Fibroblast of skin of back (primary cell): ENCODE data around the gene SPRED2. TPM values are rescaled to one million over a fixed set of nuclear protein-coding genes. Genes with fewer than 3 reads are reported as not detected.

Experiments
- DNase-seq: peaks from one replicate; pipeline ENCODE4 v3.0.0-alpha.2; 2013
- polyA plus RNA-seq, 2 experiments: library from polyadenylated mRNA; unstranded; fragments of 120-200 nt; gene quantifications; one replicate each; pipeline ENCODE4 v1.2.1, GENCODE V29; 2013; ENCODE audit not compliant: insufficient read length in 2 of 2

Gene SPRED2
- 27.7 TPM for polyA plus RNA-seq (2013, experiment 1 of 2; ENCODE audit: insufficient read length)
- polyA plus RNA-seq (2013, experiment 2 of 2; ENCODE audit: insufficient read length) = 17.6 TPM

GRCh38 chr2:65432227-65433190 lies at the start of gene SPRED2:
Gene SPRED2 (minus strand): TSS chr2:65432599. CDS start chr2:65431987, 612 bp downstream.
- peak; percentile 96 for DNase-seq

GRCh38 chr2:65481961-65482360 lies 49.6 kb upstream of the SPRED2 start:
- no peak for DNase-seq

- peak; percentile 16 for DNase-seq
Observed at GRCh38 chr2:65479524-65479923, 47.1 kb upstream of the SPRED2 start.

- DNase-seq = no peak
Observed at GRCh38 chr2:65478498-65479135, 46.2 kb upstream of the SPRED2 start.

- DNase-seq = no peak
Observed at GRCh38 chr2:65477590-65477989, 45.2 kb upstream of the SPRED2 start.

GRCh38 chr2:65476778-65477177 lies 44.4 kb upstream of the SPRED2 start:
- no peak for DNase-seq

GRCh38 chr2:65475000-65475399 lies 42.6 kb upstream of the SPRED2 start:
- no peak for DNase-seq

- no peak for DNase-seq
Observed at GRCh38 chr2:65473045-65473444, 40.6 kb upstream of the SPRED2 start.

GRCh38 chr2:65471409-65471808 lies 39.0 kb upstream of the SPRED2 start:
- no peak for DNase-seq

GRCh38 chr2:65466551-65466950 lies 34.2 kb upstream of the SPRED2 start:
- DNase-seq = no peak

GRCh38 chr2:65465857-65466256 lies 33.5 kb upstream of the SPRED2 start:
- DNase-seq = no peak

- DNase-seq = no peak
Observed at GRCh38 chr2:65465124-65465523, 32.7 kb upstream of the SPRED2 start.

GRCh38 chr2:65464604-65465003 lies 32.2 kb upstream of the SPRED2 start:
- peak; percentile 35 for DNase-seq

GRCh38 chr2:65458999-65459398 lies 26.6 kb upstream of the SPRED2 start:
- peak; percentile 88 for DNase-seq

- no peak for DNase-seq
Observed at GRCh38 chr2:65456886-65457285, 24.5 kb upstream of the SPRED2 start.

GRCh38 chr2:65456064-65456463 lies 23.7 kb upstream of the SPRED2 start:
- DNase-seq = peak; percentile 97

- peak; percentile 83 for DNase-seq
Observed at GRCh38 chr2:65453916-65454315, 21.5 kb upstream of the SPRED2 start.

- no peak for DNase-seq
Observed at GRCh38 chr2:65452150-65452895, 19.9 kb upstream of the SPRED2 start.

- no peak for DNase-seq
Observed at GRCh38 chr2:65450810-65451209, 18.4 kb upstream of the SPRED2 start.

- no peak for DNase-seq
Observed at GRCh38 chr2:65450393-65450792, 18.0 kb upstream of the SPRED2 start.

GRCh38 chr2:65443509-65444186 lies 11.2 kb upstream of the SPRED2 start:
- no peak for DNase-seq

- no peak for DNase-seq
Observed at GRCh38 chr2:65442420-65443020, 10.1 kb upstream of the SPRED2 start.
